OCI-LY7 (cell line): ENCODE measurements around the gene ACACA. TPM values are rescaled to one million over a fixed set of nuclear protein-coding genes. Genes with fewer than 3 reads are reported as not detected.

ENCODE experiments used
- BruUV-seq: library from RNA; stranded (reverse); fragments of 400-500 nt; replicated peaks from 2 replicates; lab custom pipeline; 2021; lab: Mats Ljungman, UMichigan
- CTCF ChIA-PET: fragments of 300-600 bp; sonication (Branson Sonifier 250); formaldehyde crosslinking; loops from one replicate; lab custom pipeline; 2022; ENCODE audit warnings: antibody characterized with exemption; ENCODE audit not compliant: unreplicated experiment; lab: Charles Lee
- POLR2A ChIA-PET: fragments of 300-600 bp; sonication (Branson Sonifier 250); formaldehyde crosslinking; loops from one replicate; lab custom pipeline; 2022; ENCODE audit warnings: antibody characterized with exemption; lab: Charles Lee
- DNase-seq: peaks from one replicate; pipeline ENCODE4 v3.0.0-alpha.2; 2015; ENCODE audit warnings: low spot score
- H2AFZ ChIP-seq: fragments of 200-600 bp; sonication (generic), shearing (Covaris generic); 2 replicates; pipeline ENCODE4 v1.6.1; 2014; ENCODE audit warnings: mild to moderate bottlenecking, antibody characterized with exemption, low read length, moderate library complexity
- H3K27ac ChIP-seq: fragments of 200-600 bp; sonication (generic); 2 replicates; pipeline ENCODE4 v1.5.1; 2014; ENCODE audit warnings: mixed run types, low read depth, mild to moderate bottlenecking, moderate library complexity, low read length, inconsistent platforms; ENCODE audit not compliant: poor library complexity, severe bottlenecking
- H3K36me3 ChIP-seq: fragments of 200-600 bp; sonication (generic); 2 replicates; pipeline ENCODE4 v1.6.1; 2014; ENCODE audit warnings: mild to moderate bottlenecking, antibody characterized with exemption, low read length, moderate library complexity, mixed read lengths; ENCODE audit not compliant: insufficient read depth
- H3K4me1 ChIP-seq: fragments of 200-600 bp; sonication (generic); 2 replicates; pipeline ENCODE4 v1.5.1; 2014; ENCODE audit warnings: mild to moderate bottlenecking, low read length; ENCODE audit not compliant: insufficient read depth, poor library complexity, severe bottlenecking
- H3K4me2 ChIP-seq: fragments of 200-600 bp; sonication (generic); 2 replicates; pipeline ENCODE4 v1.6.1; 2014; ENCODE audit warnings: mild to moderate bottlenecking, low read length
- H3K4me3 ChIP-seq: fragments of 200-600 bp; sonication (generic); 2 replicates; pipeline ENCODE4 v1.5.1; 2014; ENCODE audit warnings: mild to moderate bottlenecking, low read depth, low read length; ENCODE audit not compliant: poor library complexity, severe bottlenecking
- H3K79me2 ChIP-seq: fragments of 200-600 bp; sonication (generic); 2 replicates; pipeline ENCODE4 v1.6.1; 2016; ENCODE audit warnings: low read depth, mild to moderate bottlenecking, low read length, moderate library complexity, mixed read lengths; ENCODE audit not compliant: insufficient read depth
- H3K9me2 ChIP-seq: fragments of 200-600 bp; sonication (generic); 2 replicates; pipeline ENCODE4 v1.6.1; 2016; ENCODE audit warnings: mild to moderate bottlenecking, low read length, mixed read lengths; ENCODE audit not compliant: insufficient read depth
- H3K9me3 ChIP-seq: fragments of 200-600 bp; sonication (generic); 2 replicates; pipeline ENCODE4 v1.6.1; 2014; ENCODE audit warnings: mild to moderate bottlenecking, mixed run types, low read length, mixed read lengths
- H4K20me1 ChIP-seq: fragments of 200-600 bp; sonication (generic); 2 replicates; pipeline ENCODE4 v1.6.1; 2014; ENCODE audit warnings: mild to moderate bottlenecking, antibody characterized with exemption, low read length, moderate library complexity, mixed read lengths; ENCODE audit not compliant: insufficient read depth
- CTCF ChIP-seq: fragments of 200-600 bp; sonication (generic); conservative IDR thresholded peaks from 2 replicates; pipeline ENCODE4 v1.5.1; 2014; ENCODE audit warnings: mild to moderate bottlenecking, antibody characterized with exemption, low read length, moderate library complexity, mixed read lengths
- EZH2phosphoT487 ChIP-seq: fragments of 200-600 bp; sonication (generic); IDR thresholded peaks from 2 replicates; pipeline ENCODE4 v1.6.1; 2018; ENCODE audit warnings: low read depth, borderline replicate concordance, mild to moderate bottlenecking, mixed run types, antibody characterized with exemption, low read length, moderate library complexity, mixed read lengths
- intact Hi-C: fragments of 100-400 bp; cut with micrococcal nuclease; formaldehyde crosslinking; loops from one replicate; pipeline ENCODE4 v1.10.0; 2022; ENCODE audit not compliant: unreplicated experiment
- total RNA-seq, 2 experiments: library from RNA; depleted of rRNA in 1 of 2; stranded (reverse); fragments of >200 nt in 1 of 2; shearing (Covaris generic) in 1 of 2; gene quantifications; 2 replicates each; pipeline ENCODE4 v1.2.3, GENCODE V29; 2014 to 2022

Gene ACACA
- total RNA-seq, 2 experiments from 2014 or later: 32.1 to 98.3 TPM

- H3K36me3 ChIP-seq: peaks cover 86% of the 10 kb centered on the region
- H3K9me3 ChIP-seq: no peaks in the 10 kb centered on the region
- no peaks in the 10 kb centered on the region for H3K79me2 ChIP-seq
- no peak for DNase-seq
- no peak overlapping the region for H3K27ac ChIP-seq
- ChIA-PET POLR2A (no interaction called here), CTCF (no interaction called here)
- intact Hi-C loops: no loop called here
- H3K4me1 ChIP-seq: peaks cover 6% of the 10 kb centered on the region
- no TSS peak for BruUV-seq
- H2AFZ ChIP-seq: no peak overlapping the region
- H4K20me1 ChIP-seq: no peaks in the 10 kb centered on the region
- no peak overlapping the region for H3K4me3 ChIP-seq
- H3K9me2 ChIP-seq: no peaks in the 10 kb centered on the region
- H3K4me2 ChIP-seq: no peak overlapping the region
- TF ChIP-seq EZH2phosphoT487 (no peak), CTCF (no peak)
Observed at GRCh38 chr17:37440424-37440823, 33.8 kb upstream of the ACACA start.

- no peak overlapping the region for H3K27ac ChIP-seq
- DNase-seq: peak; percentile 15
- POLR2A ChIA-PET: interaction anchor here (0.6 to 0.7 kb wide), 2 partner anchors 131 to 422 kb away, joined by 3 read pairs; no protein-coding TSS in a partner anchor
- no peak overlapping the region for H3K4me3 ChIP-seq
- no peak overlapping the region for H2AFZ ChIP-seq
- TF ChIP-seq EZH2phosphoT487 (no peak), CTCF (peak; percentile 79)
- H3K4me2 ChIP-seq: no peak overlapping the region
- H4K20me1 ChIP-seq: no peaks in the 10 kb centered on the region
- no peaks in the 10 kb centered on the region for H3K79me2 ChIP-seq
- intact Hi-C loops: no loop called here
- CTCF ChIA-PET: interaction anchor here (1.2 kb wide), 1 partner anchor 12 kb away, joined by 3 read pairs; no protein-coding TSS in a partner anchor
- H3K9me3 ChIP-seq: no peaks in the 10 kb centered on the region
- peaks cover 6% of the 10 kb centered on the region for H3K4me1 ChIP-seq
- BruUV-seq: no TSS peak
- H3K36me3 ChIP-seq: peaks cover 78% of the 10 kb centered on the region
- H3K9me2 ChIP-seq: no peaks in the 10 kb centered on the region
Observed at GRCh38 chr17:37438141-37438540, 31.5 kb upstream of the ACACA start.

GRCh38 chr17:37432671-37433070 is 26.0 kb upstream of the ACACA start:
- intact Hi-C loops: no loop called here
- POLR2A ChIA-PET: no interaction called here

More at GRCh38 chr17:37432671-37433070, 26.0 kb upstream of the ACACA start:
- Histone ChIP-seq H2AFZ (no peak overlapping the region), H3K79me2 (0 out of 2 replicates have a peak, but pooled peaks cover 7% of the 10 kb centered on the region), H3K9me3 (no peaks in the 10 kb centered on the region), H3K4me3 (no peak overlapping the region), H3K4me2 (no peak overlapping the region), H3K4me1 (no peaks in the 10 kb centered on the region), H4K20me1 (no peaks in the 10 kb centered on the region; the same call in 1 of the 2 replicates), H3K9me2 (no peaks in the 10 kb centered on the region), H3K36me3 (peaks cover 76% of the 10 kb centered on the region), H3K27ac (no peak overlapping the region)
- BruUV-seq: no TSS peak
- CTCF ChIA-PET: no interaction called here
- no peak for DNase-seq
- TF ChIP-seq CTCF: no peak
- no peak for TF ChIP-seq EZH2phosphoT487
